ENCODE measurements around the gene FARS2. TPM values are rescaled to one million over a fixed set of nuclear protein-coding genes. Genes with fewer than 3 reads are reported as not detected.

FARS2 gene
- total and polyA plus RNA-seq, 2 of the 13 experiments (the other 11 are each of a cell fraction or from before 2014, with no cell fraction given), result 15.4 to 26.0 TPM

DNA sequence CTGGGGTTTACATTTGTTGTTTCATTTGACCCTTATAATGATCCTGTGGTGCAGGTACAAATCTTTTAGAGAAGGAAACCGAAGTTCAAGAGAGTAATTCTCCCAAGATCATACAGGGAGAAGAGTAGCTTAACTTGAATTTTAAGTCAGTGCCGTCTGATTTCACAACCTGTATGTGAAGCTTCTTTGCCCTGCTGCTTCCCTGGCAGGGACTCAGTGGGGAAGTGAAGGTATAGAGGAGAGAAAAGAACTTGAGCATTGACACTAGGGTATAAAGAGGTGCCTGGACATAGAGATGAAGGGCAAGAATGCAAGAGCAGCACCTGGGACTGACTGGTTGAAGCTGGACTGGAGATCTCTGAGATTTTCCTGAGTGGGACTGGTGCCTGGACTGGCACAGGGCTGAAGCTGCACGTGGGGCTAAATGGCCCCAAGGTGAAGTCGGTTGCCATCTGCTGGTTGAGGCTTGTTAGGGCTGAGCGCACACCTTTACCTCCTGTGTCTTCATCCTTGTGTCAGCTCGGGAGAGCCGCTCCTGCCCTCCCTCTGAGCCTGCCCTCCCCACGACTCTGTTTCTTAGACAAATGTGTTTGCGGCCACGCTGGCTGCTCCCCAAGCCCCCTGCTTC is 41.8 kb downstream of the FARS2 start (continued):
- TF ChIP-seq, protein P1, sequence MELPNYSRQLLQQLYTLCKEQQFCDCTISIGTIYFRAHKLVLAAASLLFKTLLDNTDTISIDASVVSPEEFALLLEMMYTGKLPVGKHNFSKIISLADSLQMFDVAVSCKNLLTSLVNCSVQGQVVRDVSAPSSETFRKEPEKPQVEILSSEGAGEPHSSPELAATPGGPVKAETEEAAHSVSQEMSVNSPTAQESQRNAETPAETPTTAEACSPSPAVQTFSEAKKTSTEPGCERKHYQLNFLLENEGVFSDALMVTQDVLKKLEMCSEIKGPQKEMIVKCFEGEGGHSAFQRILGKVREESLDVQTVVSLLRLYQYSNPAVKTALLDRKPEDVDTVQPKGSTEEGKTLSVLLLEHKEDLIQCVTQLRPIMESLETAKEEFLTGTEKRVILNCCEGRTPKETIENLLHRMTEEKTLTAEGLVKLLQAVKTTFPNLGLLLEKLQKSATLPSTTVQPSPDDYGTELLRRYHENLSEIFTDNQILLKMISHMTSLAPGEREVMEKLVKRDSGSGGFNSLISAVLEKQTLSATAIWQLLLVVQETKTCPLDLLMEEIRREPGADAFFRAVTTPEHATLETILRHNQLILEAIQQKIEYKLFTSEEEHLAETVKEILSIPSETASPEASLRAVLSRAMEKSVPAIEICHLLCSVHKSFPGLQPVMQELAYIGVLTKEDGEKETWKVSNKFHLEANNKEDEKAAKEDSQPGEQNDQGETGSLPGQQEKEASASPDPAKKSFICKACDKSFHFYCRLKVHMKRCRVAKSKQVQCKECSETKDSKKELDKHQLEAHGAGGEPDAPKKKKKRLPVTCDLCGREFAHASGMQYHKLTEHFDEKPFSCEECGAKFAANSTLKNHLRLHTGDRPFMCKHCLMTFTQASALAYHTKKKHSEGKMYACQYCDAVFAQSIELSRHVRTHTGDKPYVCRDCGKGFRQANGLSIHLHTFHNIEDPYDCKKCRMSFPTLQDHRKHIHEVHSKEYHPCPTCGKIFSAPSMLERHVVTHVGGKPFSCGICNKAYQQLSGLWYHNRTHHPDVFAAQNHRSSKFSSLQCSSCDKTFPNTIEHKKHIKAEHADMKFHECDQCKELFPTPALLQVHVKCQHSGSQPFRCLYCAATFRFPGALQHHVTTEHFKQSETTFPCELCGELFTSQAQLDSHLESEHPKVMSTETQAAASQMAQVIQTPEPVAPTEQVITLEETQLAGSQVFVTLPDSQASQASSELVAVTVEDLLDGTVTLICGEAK (IDR thresholded peaks at IDR 0.05), result no peak
- TF ChIP-seq, protein P1 (CRISPR knock-in tag; IDR thresholded peaks at IDR 0.05), result no peak
- TF ChIP-seq CHD2 (IDR thresholded peaks at IDR 0.05; ENCODE audit: low read depth, low read length) (no peak), MXI1 (IDR thresholded peaks at IDR 0.05; ENCODE audit: borderline replicate concordance, low read depth, low read length) (peak; percentile 46; the same call in 1 of the 3 replicates), U2AF2 (IDR thresholded peaks at IDR 0.05; ENCODE audit: low read depth, low read length) (no peak), RAD21 (CRISPR knock-in tag; IDR thresholded peaks at IDR 0.05) (peak; percentile 83), KAT8 (CRISPR knock-in tag; IDR thresholded peaks at IDR 0.05) (peak; percentile 47; the same call in 1 of the 2 replicates), MIXL1 (CRISPR knock-in tag; IDR thresholded peaks at IDR 0.05) (peak; percentile 44; the same call in 1 of the 2 replicates), ZNF44 (CRISPR knock-in tag; IDR thresholded peaks at IDR 0.05) (no peak), PHF8 (CRISPR knock-in tag; IDR thresholded peaks at IDR 0.05) (no peak), SRF (IDR thresholded peaks at IDR 0.05; ENCODE audit: low read depth, low read length) (no peak), SMAD3 (CRISPR knock-in tag; IDR thresholded peaks at IDR 0.05) (0 out of 2 replicates have a peak, but pooled peaks have one; percentile 61), ZFAT (CRISPR knock-in tag; conservative IDR thresholded peaks at IDR 0.05) (no peak)
- TF ChIP-seq, protein P2, sequence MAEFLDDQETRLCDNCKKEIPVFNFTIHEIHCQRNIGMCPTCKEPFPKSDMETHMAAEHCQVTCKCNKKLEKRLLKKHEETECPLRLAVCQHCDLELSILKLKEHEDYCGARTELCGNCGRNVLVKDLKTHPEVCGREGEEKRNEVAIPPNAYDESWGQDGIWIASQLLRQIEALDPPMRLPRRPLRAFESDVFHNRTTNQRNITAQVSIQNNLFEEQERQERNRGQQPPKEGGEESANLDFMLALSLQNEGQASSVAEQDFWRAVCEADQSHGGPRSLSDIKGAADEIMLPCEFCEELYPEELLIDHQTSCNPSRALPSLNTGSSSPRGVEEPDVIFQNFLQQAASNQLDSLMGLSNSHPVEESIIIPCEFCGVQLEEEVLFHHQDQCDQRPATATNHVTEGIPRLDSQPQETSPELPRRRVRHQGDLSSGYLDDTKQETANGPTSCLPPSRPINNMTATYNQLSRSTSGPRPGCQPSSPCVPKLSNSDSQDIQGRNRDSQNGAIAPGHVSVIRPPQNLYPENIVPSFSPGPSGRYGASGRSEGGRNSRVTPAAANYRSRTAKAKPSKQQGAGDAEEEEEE (CRISPR knock-in tag; IDR thresholded peaks at IDR 0.05; ENCODE audit: borderline replicate concordance), result no peak
- TF ChIP-seq, protein P3, sequence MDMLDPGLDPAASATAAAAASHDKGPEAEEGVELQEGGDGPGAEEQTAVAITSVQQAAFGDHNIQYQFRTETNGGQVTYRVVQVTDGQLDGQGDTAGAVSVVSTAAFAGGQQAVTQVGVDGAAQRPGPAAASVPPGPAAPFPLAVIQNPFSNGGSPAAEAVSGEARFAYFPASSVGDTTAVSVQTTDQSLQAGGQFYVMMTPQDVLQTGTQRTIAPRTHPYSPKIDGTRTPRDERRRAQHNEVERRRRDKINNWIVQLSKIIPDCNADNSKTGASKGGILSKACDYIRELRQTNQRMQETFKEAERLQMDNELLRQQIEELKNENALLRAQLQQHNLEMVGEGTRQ (IDR thresholded peaks at IDR 0.05; ENCODE audit: low read depth, low read length), result peak; percentile 53; the same call in 1 of the 2 replicates
- TF ChIP-seq, protein P3 (CRISPR knock-in tag; IDR thresholded peaks at IDR 0.05; ENCODE audit: borderline replicate concordance), result no peak

All from HepG2 (cell line).